ENCODE results near the gene PDZRN4.
"Not testable (repeated sequence)": the region's sequence is repeated elsewhere in the genome, so short reads cannot be mapped to it uniquely, and the experiment has no call there.

The PDZRN4 gene

GRCh38 chr12:41230756-41231155 lies 42.6 kb downstream of the PDZRN4 start:
- no peak for DNase-seq
- Mint-ChIP-seq H3K4me1 (ENCODE audit: low read depth) (no peaks in the 10 kb centered on the region), H3K27me3 (no peaks in the 10 kb centered on the region), H3K36me3 (ENCODE audit: low read depth) (no peaks in the 10 kb centered on the region), H3K27ac (no peak overlapping the region), H3K4me3 (no peak overlapping the region), H3K9me3 (no peaks in the 10 kb centered on the region)

GRCh38 chr12:41234692-41235091 lies 46.6 kb downstream of the PDZRN4 start:
- H3K4me1 Mint-ChIP-seq (ENCODE audit: low read depth) = no peaks in the 10 kb centered on the region
- no peaks in the 10 kb centered on the region for H3K36me3 Mint-ChIP-seq (ENCODE audit: low read depth)
- H3K27me3 Mint-ChIP-seq = no peaks in the 10 kb centered on the region
- H3K9me3 Mint-ChIP-seq = no peaks in the 10 kb centered on the region
- DNase-seq = no peak
- no peak overlapping the region for H3K27ac Mint-ChIP-seq
- H3K4me3 Mint-ChIP-seq = no peak overlapping the region

GRCh38 chr12:41242603-41243002 lies 54.5 kb downstream of the PDZRN4 start:
- Mint-ChIP-seq H3K27me3 (no peaks in the 10 kb centered on the region), H3K4me3 (no peak overlapping the region), H3K4me1 (ENCODE audit: low read depth) (no peaks in the 10 kb centered on the region), H3K9me3 (no peaks in the 10 kb centered on the region), H3K36me3 (ENCODE audit: low read depth) (no peaks in the 10 kb centered on the region), H3K27ac (no peak overlapping the region)
- no peak for DNase-seq

- DNase-seq = no peak
- no peaks in the 10 kb centered on the region for H3K9me3 Mint-ChIP-seq
- no peaks in the 10 kb centered on the region for H3K4me1 Mint-ChIP-seq (ENCODE audit: low read depth)
- H3K4me3 Mint-ChIP-seq = no peak overlapping the region
- H3K27me3 Mint-ChIP-seq = no peaks in the 10 kb centered on the region
- H3K27ac Mint-ChIP-seq = no peak overlapping the region
- no peaks in the 10 kb centered on the region for H3K36me3 Mint-ChIP-seq (ENCODE audit: low read depth)
These were observed 60.3 kb downstream of the PDZRN4 start for GRCh38 chr12:41248391-41248790.

GRCh38 chr12:41250748-41251147 lies 62.6 kb downstream of the PDZRN4 start:
- Mint-ChIP-seq H3K9me3 (no peaks in the 10 kb centered on the region), H3K27ac (no peak overlapping the region)
- DNase-seq = no peak

GRCh38 chr12:41254004-41254914 lies 66.1 kb downstream of the PDZRN4 start:
- H3K4me3 Mint-ChIP-seq = no peak overlapping the region
- DNase-seq = no peak
- H3K27ac Mint-ChIP-seq = no peak overlapping the region
- no peaks in the 10 kb centered on the region for H3K4me1 Mint-ChIP-seq (ENCODE audit: low read depth)
- H3K27me3 Mint-ChIP-seq = no peaks in the 10 kb centered on the region
- H3K9me3 Mint-ChIP-seq = no peaks in the 10 kb centered on the region
- H3K36me3 Mint-ChIP-seq (ENCODE audit: low read depth) = no peaks in the 10 kb centered on the region

More at GRCh38 chr12:41250748-41251147, 62.6 kb downstream of the PDZRN4 start:
- Mint-ChIP-seq H3K4me1 (ENCODE audit: low read depth) (no peaks in the 10 kb centered on the region), H3K27me3 (no peaks in the 10 kb centered on the region), H3K4me3 (no peak overlapping the region), H3K36me3 (ENCODE audit: low read depth) (no peaks in the 10 kb centered on the region)

GRCh38 chr12:41263196-41263595 lies 75.1 kb downstream of the PDZRN4 start:
- not testable (repeated sequence) for H3K4me1 Mint-ChIP-seq (ENCODE audit: low read depth); H3K9me3 Mint-ChIP-seq; H3K4me3 Mint-ChIP-seq; H3K36me3 Mint-ChIP-seq (ENCODE audit: low read depth); H3K27ac Mint-ChIP-seq; DNase-seq; H3K27me3 Mint-ChIP-seq

- H3K36me3 Mint-ChIP-seq (ENCODE audit: low read depth) = no peaks in the 10 kb centered on the region
- DNase-seq = no peak
- H3K27ac Mint-ChIP-seq = no peak overlapping the region
- no peaks in the 10 kb centered on the region for H3K4me1 Mint-ChIP-seq (ENCODE audit: low read depth)
- H3K4me3 Mint-ChIP-seq = no peak overlapping the region
- no peaks in the 10 kb centered on the region for H3K9me3 Mint-ChIP-seq
- peaks cover 9% of the 10 kb centered on the region for H3K27me3 Mint-ChIP-seq
These were observed 76.2 kb downstream of the PDZRN4 start for GRCh38 chr12:41264281-41264680.

GRCh38 chr12:41269056-41269455 lies 80.9 kb downstream of the PDZRN4 start:
- DNase-seq = no peak
- H3K36me3 Mint-ChIP-seq (ENCODE audit: low read depth) = no peaks in the 10 kb centered on the region
- no peaks in the 10 kb centered on the region for H3K4me1 Mint-ChIP-seq (ENCODE audit: low read depth)
- H3K27me3 Mint-ChIP-seq = peaks cover 4% of the 10 kb centered on the region
- no peaks in the 10 kb centered on the region for H3K9me3 Mint-ChIP-seq
- H3K27ac Mint-ChIP-seq = no peak overlapping the region
- no peak overlapping the region for H3K4me3 Mint-ChIP-seq

GRCh38 chr12:41271489-41271888 lies 83.4 kb downstream of the PDZRN4 start:
- Mint-ChIP-seq H3K27me3 (peaks cover 5% of the 10 kb centered on the region), H3K9me3 (no peaks in the 10 kb centered on the region), H3K4me1 (ENCODE audit: low read depth) (no peaks in the 10 kb centered on the region), H3K4me3 (no peak overlapping the region), H3K36me3 (ENCODE audit: low read depth) (no peaks in the 10 kb centered on the region), H3K27ac (no peak overlapping the region)
- no peak for DNase-seq

GRCh38 chr12:41274643-41275042 lies 86.5 kb downstream of the PDZRN4 start:
- no peaks in the 10 kb centered on the region for H3K36me3 Mint-ChIP-seq (ENCODE audit: low read depth)
- H3K4me1 Mint-ChIP-seq (ENCODE audit: low read depth) = no peaks in the 10 kb centered on the region
- no peak overlapping the region for H3K27ac Mint-ChIP-seq
- peaks cover 2% of the 10 kb centered on the region for H3K27me3 Mint-ChIP-seq
- no peaks in the 10 kb centered on the region for H3K9me3 Mint-ChIP-seq
- DNase-seq = no peak
- H3K4me3 Mint-ChIP-seq = no peak overlapping the region

- Mint-ChIP-seq H3K36me3 (ENCODE audit: low read depth) (no peaks in the 10 kb centered on the region), H3K27ac (no peak overlapping the region), H3K27me3 (peaks cover 2% of the 10 kb centered on the region), H3K9me3 (no peaks in the 10 kb centered on the region), H3K4me1 (ENCODE audit: low read depth) (no peaks in the 10 kb centered on the region), H3K4me3 (no peak overlapping the region)
- DNase-seq = no peak
These were observed 89.2 kb downstream of the PDZRN4 start for GRCh38 chr12:41277100-41277945.

GRCh38 chr12:41277946-41278267 lies 89.8 kb downstream of the PDZRN4 start:
- H3K4me1 Mint-ChIP-seq (ENCODE audit: low read depth) = no peaks in the 10 kb centered on the region
- H3K9me3 Mint-ChIP-seq = no peaks in the 10 kb centered on the region
- H3K27me3 Mint-ChIP-seq = peaks cover 2% of the 10 kb centered on the region
- no peak overlapping the region for H3K27ac Mint-ChIP-seq
- no peak overlapping the region for H3K4me3 Mint-ChIP-seq
- no peak for DNase-seq
- no peaks in the 10 kb centered on the region for H3K36me3 Mint-ChIP-seq (ENCODE audit: low read depth)

- not testable (repeated sequence) for H3K36me3 Mint-ChIP-seq (ENCODE audit: low read depth); H3K9me3 Mint-ChIP-seq; H3K27me3 Mint-ChIP-seq; H3K4me1 Mint-ChIP-seq (ENCODE audit: low read depth); H3K27ac Mint-ChIP-seq; H3K4me3 Mint-ChIP-seq; DNase-seq
These were observed 92.4 kb downstream of the PDZRN4 start for GRCh38 chr12:41280341-41281095.

Data from activated T-cell treated with anti-CD3 and anti-CD28 coated beads, Interleukin-2, amount 50 U/mL, for 24 hours (primary cell).